Vagina (tissue), 2 donors: ENCODE measurements around the gene TECTA. TPM values are rescaled to one million over a fixed set of nuclear protein-coding genes. Genes with fewer than 3 reads are reported as not detected.

Experiments used
- DNase-seq, 2 donors: peaks; one replicate each; pipeline ENCODE4 v3.0.0-alpha.2; 2017; ENCODE audit errors: extremely low spot score in 2 of 2
- H3K27ac ChIP-seq: fragments of 200-600 bp; sonication (generic); one replicate; pipeline ENCODE4 v1.5.1; 2019
- H3K27me3 ChIP-seq: fragments of 200-600 bp; sonication (generic); one replicate; pipeline ENCODE4 v1.5.1; 2019
- H3K36me3 ChIP-seq, 2 donors: fragments of 200-600 bp; sonication (generic); one replicate each; pipeline ENCODE4 v1.5.1; 2017 to 2019
- H3K4me1 ChIP-seq: fragments of 200-600 bp; sonication (generic); one replicate; pipeline ENCODE4 v1.5.1; 2019
- H3K4me3 ChIP-seq, 2 donors: fragments of 200-600 bp; sonication (generic); 1 replicate in 1 of 2; 2 replicates in 1 of 2; pipeline ENCODE4 v1.5.1; 2016 to 2019
- H3K9me3 ChIP-seq: fragments of 200-600 bp; sonication (generic); one replicate; pipeline ENCODE4 v1.5.1; 2019
- POLR2A ChIP-seq, 2 donors: fragments of 450-650 bp; IDR thresholded peaks; one replicate each; pipeline ENCODE4 v1.6.1; 2017; ENCODE audit warnings: antibody characterized with exemption in 2 of 2, mild to moderate bottlenecking in 2 of 2, moderate library complexity in 2 of 2
- POLR2AphosphoS5 ChIP-seq, 2 donors: sonication (generic); formaldehyde crosslinking; IDR thresholded peaks; one replicate each; pipeline ENCODE4 v1.9.0; 2017; ENCODE audit warnings: antibody characterized with exemption in 2 of 2, mild to moderate bottlenecking in 2 of 2, low read depth in 1 of 2; ENCODE audit not compliant: insufficient read depth in 1 of 2
- intact Hi-C: fragments of 100-400 bp; cut with DNase I; formaldehyde crosslinking; loops from one replicate; pipeline ENCODE4 v1.15.1; 2023
- total RNA-seq: library from RNA; depleted of rRNA; stranded (reverse); fragments of >200 nt; gene quantifications from one replicate; pipeline ENCODE4 v1.2.3, GENCODE V29; 2016
- TF ChIP-seq, protein P1 (sequence below), 3 experiments: fragments of 450-650 bp in 2 of 3; fragments of 200-600 bp in 1 of 3; sonication (generic) in 1 of 3; IDR thresholded peaks; one replicate each; pipeline ENCODE4 v1.5.1; 2017 to 2019; ENCODE audit warnings: antibody characterized with exemption in 3 of 3, mild to moderate bottlenecking in 2 of 3, moderate library complexity in 2 of 3

TECTA gene
- total RNA-seq, 1 donor from 2014 or later, result 1.2 TPM

DNA sequence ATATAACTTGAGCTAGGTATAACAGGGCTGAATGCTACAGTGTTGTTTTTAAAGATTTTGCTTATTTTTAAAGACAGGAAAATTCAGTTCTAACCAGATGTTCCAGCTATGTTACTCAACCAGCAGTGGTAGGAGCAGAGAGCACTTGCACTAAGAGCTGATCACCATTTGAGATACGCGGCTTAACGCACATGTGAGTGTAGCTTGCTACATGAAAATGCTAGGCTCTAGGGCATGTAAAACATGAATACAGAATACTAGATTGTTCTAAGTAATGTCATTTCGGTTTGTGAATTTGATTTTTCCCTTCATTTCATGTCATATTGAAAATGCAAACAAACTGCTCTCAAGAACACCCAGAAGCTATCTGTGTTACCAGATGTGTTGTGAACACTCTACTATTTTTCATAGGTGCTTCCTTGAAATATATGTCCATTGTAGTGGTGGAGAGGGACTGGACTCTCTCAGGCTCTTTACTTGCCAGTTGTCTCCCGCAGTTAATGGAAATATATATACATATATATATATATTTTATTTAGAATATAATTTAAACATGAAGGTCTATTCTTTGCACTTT, 10.8 kb upstream of the TECTA start:
- Histone ChIP-seq H3K27ac (no peak overlapping the region), H3K4me3 (no peak overlapping the region), H3K36me3 (no peaks in the 10 kb centered on the region), H3K9me3 (no peaks in the 10 kb centered on the region), H3K4me1 (no peaks in the 10 kb centered on the region), H3K27me3 (no peaks in the 10 kb centered on the region)
- no peak for DNase-seq
- intact Hi-C loops, result no loop called here
- no peak for TF ChIP-seq POLR2A (IDR thresholded peaks at IDR 0.05)
- TF ChIP-seq, protein P1, sequence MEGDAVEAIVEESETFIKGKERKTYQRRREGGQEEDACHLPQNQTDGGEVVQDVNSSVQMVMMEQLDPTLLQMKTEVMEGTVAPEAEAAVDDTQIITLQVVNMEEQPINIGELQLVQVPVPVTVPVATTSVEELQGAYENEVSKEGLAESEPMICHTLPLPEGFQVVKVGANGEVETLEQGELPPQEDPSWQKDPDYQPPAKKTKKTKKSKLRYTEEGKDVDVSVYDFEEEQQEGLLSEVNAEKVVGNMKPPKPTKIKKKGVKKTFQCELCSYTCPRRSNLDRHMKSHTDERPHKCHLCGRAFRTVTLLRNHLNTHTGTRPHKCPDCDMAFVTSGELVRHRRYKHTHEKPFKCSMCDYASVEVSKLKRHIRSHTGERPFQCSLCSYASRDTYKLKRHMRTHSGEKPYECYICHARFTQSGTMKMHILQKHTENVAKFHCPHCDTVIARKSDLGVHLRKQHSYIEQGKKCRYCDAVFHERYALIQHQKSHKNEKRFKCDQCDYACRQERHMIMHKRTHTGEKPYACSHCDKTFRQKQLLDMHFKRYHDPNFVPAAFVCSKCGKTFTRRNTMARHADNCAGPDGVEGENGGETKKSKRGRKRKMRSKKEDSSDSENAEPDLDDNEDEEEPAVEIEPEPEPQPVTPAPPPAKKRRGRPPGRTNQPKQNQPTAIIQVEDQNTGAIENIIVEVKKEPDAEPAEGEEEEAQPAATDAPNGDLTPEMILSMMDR (IDR thresholded peaks at IDR 0.05), result no peak
- TF ChIP-seq POLR2AphosphoS5 (IDR thresholded peaks at IDR 0.05; ENCODE audit: insufficient read depth in 1 of 2, low read depth in 1 of 2), result no peak

DNA sequence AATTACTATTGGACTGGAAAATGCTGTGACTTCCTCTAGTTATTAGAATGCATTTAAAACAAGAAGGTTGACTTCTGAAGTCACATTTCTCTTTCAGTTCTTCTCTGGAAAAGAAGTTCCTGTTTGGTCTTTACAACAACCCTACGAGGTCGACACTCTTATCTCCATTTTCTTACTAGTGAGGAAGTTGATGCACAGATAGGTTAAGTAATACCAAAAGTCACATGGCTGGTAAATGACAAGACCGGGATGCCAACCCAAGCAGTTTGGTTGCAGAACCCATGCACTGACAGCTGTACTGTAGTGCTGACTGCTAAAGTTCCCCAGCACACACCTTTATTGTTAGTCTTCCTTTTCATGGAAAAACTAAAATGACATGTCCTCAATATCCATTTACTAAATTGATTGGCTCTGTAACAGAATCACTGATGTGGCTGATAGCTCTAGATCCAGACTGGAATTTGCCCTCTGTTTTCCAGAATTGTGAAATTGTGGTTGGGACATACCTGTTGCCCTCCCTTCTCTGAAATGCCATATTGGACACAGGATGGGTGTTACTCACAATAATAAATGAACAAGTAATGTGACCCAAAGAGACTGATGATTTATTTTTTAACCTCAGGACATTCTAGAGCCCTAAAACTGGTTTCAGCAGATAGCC, 9.4 kb upstream of the TECTA start:
- Histone ChIP-seq H3K27ac (no peak overlapping the region), H3K4me1 (no peaks in the 10 kb centered on the region), H3K4me3 (no peak overlapping the region), H3K9me3 (no peaks in the 10 kb centered on the region), H3K36me3 (no peaks in the 10 kb centered on the region), H3K27me3 (no peaks in the 10 kb centered on the region)
- no peak for DNase-seq
- TF ChIP-seq, protein P1 (IDR thresholded peaks at IDR 0.05), result no peak
- TF ChIP-seq POLR2AphosphoS5 (IDR thresholded peaks at IDR 0.05; ENCODE audit: insufficient read depth in 1 of 2, low read depth in 1 of 2) (no peak), POLR2A (IDR thresholded peaks at IDR 0.05) (no peak)
- intact Hi-C loops, result no loop called here

DNA sequence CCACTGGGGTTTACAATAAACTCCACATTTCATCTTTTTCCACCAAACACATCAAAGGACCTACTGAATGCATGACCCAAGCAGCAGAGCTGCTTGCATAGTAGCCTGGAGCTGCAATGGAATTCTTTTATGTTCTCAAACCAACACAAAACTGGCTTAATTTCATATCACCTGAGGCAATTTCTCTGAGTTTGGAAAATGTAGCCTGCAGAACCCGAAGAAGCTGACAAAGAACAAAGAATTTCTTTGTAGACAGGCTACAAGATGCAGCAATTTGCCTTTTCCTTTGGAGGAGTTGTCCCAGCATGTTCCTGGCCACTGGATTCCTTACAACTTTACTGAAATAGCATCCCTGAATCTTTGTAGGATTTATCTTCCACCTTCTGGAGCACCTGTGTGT, 5.5 kb upstream of the TECTA start:
- intact Hi-C loops, result no loop called here
- H3K9me3 ChIP-seq, result no peaks in the 10 kb centered on the region
- no peaks in the 10 kb centered on the region for H3K36me3 ChIP-seq
- H3K4me1 ChIP-seq, result no peaks in the 10 kb centered on the region
- TF ChIP-seq, protein P1 (IDR thresholded peaks at IDR 0.05), result no peak
- TF ChIP-seq POLR2A (IDR thresholded peaks at IDR 0.05) (no peak), POLR2AphosphoS5 (IDR thresholded peaks at IDR 0.05; ENCODE audit: insufficient read depth in 1 of 2, low read depth in 1 of 2) (no peak)
- no peak overlapping the region for H3K4me3 ChIP-seq
- no peak for DNase-seq
- no peak overlapping the region for H3K27ac ChIP-seq
- no peaks in the 10 kb centered on the region for H3K27me3 ChIP-seq

DNA sequence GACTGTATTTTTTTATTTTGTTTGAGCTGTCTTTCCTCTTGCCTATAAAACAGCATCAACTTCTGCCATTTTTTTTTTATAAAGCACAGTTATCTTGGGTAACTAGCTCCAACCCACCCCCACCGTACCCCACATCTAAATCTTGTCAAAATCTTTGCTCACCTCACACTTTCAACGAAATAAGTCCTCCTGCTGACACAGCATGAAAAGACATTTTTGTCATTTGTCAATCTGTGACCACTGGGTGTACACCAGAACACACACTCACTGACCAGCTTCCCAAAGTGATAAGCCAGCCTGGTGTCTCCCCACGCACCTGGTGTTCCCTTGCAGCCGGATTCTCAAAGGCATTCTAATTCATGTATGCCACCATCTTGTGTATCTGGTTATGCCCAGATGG, 1.7 kb upstream of the TECTA start:
- TF ChIP-seq POLR2AphosphoS5 (IDR thresholded peaks at IDR 0.05; ENCODE audit: insufficient read depth in 1 of 2, low read depth in 1 of 2) (no peak), POLR2A (IDR thresholded peaks at IDR 0.05) (no peak)
- TF ChIP-seq, protein P1 (IDR thresholded peaks at IDR 0.05), result no peak
- peaks cover 3% of the 10 kb centered on the region for H3K4me1 ChIP-seq
- H3K27me3 ChIP-seq, result no peaks in the 10 kb centered on the region
- intact Hi-C loops, result no loop called here
- no peak for DNase-seq
- no peak overlapping the region for H3K27ac ChIP-seq
- no peaks in the 10 kb centered on the region for H3K36me3 ChIP-seq
- no peak overlapping the region for H3K4me3 ChIP-seq
- no peaks in the 10 kb centered on the region for H3K9me3 ChIP-seq

DNA sequence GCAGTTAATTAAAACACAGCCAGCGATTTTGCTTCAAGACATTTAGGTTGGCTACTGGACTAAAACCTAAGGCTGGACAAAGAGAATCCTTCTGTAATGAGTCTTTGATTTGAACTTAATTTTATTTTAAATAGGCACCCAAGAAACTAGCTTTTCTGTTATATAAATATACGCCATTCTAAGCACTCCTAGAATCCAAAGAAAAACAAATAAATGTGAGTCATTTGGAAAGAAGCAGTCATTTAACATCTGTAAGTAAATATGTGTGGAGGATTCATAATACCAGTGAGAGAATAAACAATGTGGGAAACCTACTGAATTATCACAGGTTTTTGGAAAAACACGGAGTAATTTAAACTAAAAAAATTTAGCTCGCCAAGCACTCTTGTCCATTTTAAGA, 1.2 kb upstream of the TECTA start:
- no peaks in the 10 kb centered on the region for H3K36me3 ChIP-seq
- no peaks in the 10 kb centered on the region for H3K27me3 ChIP-seq
- peaks cover 7% of the 10 kb centered on the region for H3K4me1 ChIP-seq
- no peaks in the 10 kb centered on the region for H3K9me3 ChIP-seq
- no peak overlapping the region for H3K27ac ChIP-seq
- DNase-seq, result no peak
- TF ChIP-seq, protein P1 (IDR thresholded peaks at IDR 0.05), result no peak
- TF ChIP-seq POLR2AphosphoS5 (IDR thresholded peaks at IDR 0.05; ENCODE audit: insufficient read depth in 1 of 2, low read depth in 1 of 2) (no peak), POLR2A (IDR thresholded peaks at IDR 0.05) (no peak)
- no peak overlapping the region for H3K4me3 ChIP-seq
- intact Hi-C loops, result no loop called here
